Stimulated activated CD8-positive, alpha-beta memory T cell treated with anti-CD3 and anti-CD28 coated beads, Interleukin-4, amount 100 ng/mL, for 48 hours (primary cell): ENCODE data around the gene DOLK.
"Not testable (repeated sequence)": the region's sequence is repeated elsewhere in the genome, so short reads cannot be mapped to it uniquely, and the experiment has no call there.

Experiments used
- DNase-seq: peaks from one replicate; pipeline ENCODE4 v3.0.0-alpha.2; 2020

Gene DOLK

DNA sequence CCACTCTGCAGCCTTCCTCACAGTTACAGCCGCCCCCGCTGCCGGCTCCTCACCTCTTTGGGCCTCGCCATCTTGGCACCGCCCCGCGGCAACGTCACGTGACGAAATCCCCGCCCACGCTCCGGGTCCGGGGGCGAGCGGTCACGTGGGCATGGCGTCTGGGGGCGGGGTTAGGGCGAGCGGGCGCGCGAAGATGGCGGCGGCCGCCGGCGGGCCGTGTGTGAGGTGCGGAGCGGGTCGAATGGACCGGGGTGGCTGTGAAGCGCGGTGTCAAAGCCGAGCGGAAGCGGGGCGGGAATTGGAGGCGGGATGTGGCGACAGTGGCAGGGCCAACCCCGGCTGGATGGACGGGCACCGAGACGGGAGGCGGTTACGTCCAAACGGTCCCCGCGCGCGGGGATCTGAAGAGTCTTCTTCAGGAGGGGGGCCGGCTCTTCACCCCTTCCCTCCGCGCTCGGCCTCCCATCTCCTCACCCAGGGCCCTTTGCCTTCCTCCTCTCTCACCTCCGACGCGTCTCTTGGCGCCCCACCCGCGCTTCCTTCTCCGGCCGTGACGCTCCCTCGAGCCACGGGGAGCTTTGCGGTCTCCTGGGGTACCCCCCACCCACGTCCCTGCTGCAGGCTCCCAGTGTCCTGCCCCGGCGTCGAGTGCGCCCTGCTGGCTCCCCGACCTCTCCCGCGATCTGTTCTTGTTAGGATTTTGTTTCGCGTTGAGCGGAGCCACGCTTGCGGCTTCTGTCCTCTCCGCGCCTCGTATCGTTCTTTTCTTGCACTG, at the start of gene DOLK, which contains the start of gene NUP188:
Gene DOLK, minus strand, starts transcription at position 77 of the 775 bp plus-strand sequence. CDS start 300 bp downstream, outside the sequence.
Gene NUP188, plus strand, starts transcription at position 173 of the 775 bp plus-strand sequence. Its CDS starts 21 bp downstream, at position 194.
- DNase-seq = peak; percentile 100

DNA sequence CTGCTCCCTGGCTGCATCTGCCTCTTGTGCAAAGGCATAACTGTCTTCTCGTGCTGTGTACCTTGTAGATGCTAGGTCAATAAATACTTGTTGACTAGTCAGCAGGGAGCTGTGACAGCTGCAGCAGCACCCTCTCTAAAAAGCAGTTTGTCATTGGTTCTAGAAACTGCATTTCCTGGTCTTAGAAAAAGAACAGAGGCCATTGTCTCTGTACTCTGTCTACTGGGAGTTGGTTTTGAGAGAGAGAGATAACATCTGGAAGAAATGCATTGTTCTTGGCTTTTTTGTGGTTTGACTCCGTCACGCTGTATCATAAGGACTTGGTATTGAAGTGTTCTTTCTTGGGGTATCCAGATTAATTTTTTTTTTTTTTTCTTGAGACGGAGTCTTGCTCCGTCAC, 48.4 kb upstream of the DOLK start:
- DNase-seq = no peak

DNA sequence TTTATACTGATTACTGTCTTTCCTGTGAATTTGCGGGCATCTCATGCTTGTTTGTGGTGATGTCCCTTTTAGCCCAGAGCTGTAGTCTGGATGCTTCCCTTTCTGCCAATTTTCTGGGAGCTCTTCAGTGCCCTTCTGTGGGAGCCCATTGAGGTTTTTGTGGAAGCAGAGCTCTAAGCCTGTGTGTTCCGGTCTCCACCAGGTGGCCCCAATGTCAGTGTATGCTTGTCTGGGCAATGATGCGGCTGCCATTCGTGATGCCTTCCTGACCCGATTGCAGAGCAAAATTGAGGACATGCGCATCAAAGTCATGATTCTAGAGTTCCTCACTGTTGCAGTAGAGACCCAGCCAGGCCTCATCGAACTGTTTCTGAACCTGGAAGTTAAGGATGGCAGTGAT, 45.6 kb upstream of the DOLK start:
- DNase-seq = no peak

DNA sequence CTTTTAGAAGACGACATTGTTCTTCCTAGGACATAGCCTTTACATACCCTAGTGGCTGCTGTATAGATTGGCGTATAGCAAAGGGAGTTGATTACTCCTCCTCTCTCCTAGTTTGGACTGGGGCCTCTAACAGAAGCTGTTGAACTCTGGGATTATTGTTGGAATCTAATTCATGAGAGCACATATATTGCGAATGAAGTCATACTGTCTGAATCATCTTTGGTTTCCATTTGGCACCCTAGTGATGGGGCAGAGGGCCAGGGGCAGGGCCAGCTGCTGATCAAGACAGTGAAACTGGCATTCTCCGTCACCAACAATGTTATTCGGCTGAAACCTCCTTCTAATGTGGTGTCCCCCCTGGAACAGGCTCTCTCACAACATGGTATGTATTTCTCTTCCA, 40.4 kb upstream of the DOLK start:
- no peak for DNase-seq

DNA sequence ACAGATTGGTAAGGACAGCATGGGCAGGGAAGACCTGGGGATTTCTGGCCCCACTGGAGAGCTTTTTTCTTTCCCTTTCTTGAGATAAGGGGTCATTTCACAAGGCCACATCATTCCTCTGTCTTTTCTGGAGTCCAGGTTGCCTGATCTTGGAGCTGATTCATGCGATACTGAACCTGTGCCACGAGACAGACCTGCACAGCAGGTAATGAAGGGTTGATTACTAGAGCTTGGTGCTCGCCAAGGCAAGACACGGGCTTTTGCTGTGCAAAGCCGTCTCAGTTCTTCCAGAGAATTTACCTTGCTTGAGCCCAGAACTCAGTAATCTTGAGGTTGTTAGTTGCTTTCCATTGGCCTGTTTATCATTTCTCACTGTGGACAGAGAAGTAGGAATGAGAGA, 39.3 kb upstream of the DOLK start:
- no peak for DNase-seq

DNA sequence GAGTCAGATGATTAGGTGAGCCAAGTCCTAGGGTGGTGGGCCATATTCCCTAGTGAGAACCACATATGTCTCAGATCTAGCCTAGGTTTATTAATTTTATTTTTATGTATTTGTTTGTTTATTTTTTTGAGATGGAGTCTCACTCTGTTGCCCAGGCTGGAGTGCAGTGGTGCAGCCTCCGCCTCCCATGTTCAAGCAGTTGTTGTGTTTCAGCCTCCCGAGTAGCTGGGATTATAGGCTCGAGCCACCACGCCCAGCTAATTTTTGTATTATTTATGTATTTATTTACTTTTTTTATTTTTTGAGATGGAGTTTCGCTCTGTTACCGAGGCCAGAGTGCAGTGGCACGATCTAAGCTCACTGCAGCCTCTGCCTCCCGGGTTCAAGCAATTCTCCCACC, 36.1 kb upstream of the DOLK start:
- no peak for DNase-seq

DNA sequence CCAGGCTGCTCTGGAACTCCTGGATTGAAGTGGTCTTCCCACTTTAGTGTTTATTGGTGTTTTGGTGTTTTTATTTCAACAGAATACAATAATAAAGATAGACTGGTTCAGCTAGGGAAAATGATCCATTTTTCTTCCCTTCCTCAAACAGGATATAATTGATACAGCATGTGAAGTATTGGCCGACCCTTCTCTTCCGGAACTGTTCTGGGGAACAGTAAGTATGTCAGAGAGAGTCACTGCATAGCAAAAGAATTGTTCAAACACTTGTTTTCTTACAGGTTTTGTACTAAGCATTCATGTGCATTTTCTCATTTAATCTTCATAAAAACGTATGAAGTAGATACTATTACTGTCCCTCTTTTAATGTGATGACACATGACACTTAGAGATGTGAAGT, 31.7 kb upstream of the DOLK start:
- DNase-seq = no peak

DNA sequence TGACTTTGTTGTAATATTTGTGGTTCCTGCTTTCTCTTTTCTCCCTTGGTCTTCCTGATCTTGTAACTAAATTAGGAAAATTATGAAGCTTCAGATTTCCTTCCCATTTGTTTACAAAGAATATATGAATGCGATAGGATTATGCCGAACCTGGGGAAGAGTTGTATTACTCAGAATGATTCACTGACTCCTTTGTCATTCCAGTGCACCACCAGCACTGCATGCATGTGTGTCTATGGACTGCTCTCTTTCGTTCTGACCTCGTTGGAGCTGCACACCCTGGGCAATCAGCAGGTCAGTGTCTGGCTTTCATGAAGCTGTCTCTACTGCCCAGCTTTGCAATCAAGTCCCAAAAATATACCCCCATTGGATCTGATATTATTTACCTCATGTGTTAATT, 25.6 kb upstream of the DOLK start:
- DNase-seq = no peak

DNA sequence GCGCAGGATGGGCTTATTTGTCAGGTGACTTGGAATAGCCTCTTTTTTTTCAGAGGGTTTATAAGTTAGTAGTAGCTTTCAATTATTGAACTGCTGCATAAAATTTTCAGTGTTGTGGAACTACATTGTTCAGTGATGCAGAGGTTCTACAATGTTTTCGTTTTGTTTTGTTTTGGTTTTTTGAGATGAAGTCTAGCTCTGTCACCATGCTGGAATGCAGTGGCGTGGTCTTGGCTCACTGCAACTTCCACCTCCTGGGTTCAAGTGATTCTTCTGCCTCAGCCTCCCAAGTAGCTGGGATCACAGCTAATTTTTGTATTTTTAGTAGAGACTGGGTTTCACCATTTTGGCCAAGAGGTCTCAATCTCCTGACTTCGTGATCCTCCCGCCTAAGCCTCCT, 22.1 kb upstream of the DOLK start:
- no peak for DNase-seq

DNA sequence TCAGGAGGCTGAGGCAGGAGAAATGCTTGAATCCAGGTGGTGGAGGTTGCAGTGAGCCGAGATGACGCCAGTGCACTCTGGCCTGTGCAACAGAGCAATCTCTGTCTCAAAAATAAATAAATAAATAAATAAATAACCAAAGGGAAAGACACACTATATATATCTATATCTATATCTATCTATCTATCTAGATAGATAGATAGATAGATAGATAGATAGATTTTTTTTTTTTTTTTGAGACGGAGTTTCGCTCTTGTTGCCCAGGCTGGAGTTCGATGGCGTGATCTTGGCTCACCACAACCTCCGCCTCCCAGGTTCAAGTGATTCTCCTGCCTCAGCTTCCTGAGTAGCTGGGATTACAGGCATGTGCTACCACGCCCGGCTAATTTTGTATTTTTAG, 14.0 kb upstream of the DOLK start:
- DNase-seq = not testable (repeated sequence)

DNA sequence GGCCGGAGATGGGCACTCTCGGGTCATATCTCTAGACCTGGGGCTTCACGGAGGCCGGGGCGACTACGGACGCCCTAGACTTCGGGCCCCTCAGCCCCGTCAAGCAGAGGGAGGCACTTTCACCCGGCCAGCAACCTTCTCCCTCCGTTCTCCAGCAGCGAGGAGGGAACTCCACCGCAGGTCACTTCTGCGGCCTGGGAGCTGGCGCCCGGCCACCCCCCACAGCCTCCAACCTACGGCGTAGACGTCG, 201 bp downstream of the DOLK start:
- no peak for DNase-seq

DNA sequence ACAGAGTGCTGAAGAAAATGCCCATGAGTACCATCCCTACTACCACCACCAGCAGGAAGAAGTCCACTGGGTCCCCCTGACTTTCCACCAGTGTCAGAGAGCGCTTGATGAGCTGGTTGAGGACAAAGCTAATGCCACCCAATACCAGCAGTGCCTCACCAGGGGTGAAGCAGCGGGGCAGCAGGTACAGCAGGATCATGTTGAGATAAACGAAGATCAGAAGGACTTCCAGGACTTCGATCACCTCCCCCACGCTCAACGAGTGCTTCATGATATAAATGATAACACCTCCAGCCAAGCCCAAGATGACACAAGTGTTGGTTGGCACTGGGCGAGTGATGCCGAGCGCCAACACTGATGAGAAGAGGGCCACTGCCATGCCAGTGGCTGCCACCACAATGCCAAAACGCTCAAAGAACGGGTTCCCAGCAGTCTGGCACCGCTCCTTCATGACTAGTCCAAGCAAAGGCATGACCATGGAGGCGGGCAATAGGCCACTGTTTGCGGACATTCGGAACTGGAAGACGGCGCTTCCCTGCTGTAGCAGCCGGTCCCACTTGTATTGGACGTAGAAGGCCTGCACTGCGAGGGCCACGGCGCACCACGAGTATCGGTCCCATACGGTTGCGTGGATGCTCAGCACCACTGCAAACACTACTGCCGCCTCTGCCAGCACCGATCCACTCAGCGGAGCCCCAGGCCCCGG, 679 bp downstream of the DOLK start:
- no peak for DNase-seq

DNA sequence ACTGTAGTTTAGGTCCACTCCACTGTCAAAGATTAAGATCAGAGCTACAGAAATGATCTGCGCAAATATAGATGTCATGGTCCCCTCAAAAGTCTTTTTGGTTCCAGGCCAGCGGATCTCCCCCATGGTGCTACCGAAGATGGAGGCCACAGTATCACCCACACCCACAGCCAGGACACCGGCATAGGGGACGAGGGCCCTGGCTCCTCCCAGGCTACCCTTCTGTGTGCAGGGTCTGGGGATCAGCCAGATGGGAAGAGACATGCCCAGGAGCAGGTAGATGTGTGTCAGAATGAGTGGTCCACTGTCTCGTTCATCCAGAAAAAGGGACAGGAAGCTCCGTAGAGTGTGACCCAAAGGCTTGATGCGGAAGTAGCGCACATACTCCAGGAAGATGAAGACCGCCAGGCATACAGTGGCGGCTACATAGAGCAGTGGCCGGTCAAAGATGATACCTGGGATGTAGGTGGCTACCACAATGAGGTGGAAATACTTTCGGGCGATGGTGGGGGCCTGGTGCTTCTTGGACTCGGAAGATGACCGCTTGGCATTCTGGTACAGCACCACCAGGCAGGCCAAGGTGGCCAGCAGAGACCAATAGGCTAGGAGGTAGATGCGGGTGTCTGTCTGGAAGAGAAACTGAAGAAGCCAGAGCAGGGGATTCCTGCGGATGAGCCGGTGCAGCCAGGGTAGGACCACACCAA, 1.5 kb downstream of the DOLK start:
- DNase-seq = no peak

DNA sequence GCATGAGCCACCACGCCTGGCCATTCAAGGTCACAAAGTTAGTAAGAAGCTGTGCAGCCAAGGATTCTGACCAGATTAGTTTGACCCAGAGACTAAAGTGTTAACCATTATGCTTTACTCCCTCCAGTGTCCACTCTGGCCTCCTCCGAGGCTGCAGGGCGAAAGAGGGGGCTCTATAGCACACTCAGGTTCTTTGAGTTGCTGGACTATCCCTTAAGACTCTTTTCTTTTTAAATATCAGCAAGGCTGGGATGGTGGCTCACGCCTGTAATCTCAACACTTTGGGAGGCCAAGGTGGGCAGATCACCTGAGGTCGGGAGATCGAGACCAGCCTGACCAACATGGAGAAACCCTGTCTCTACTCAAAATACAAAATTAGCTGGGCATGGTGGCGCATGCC, 2.4 kb downstream of the DOLK start:
- not testable (repeated sequence) for DNase-seq

DNA sequence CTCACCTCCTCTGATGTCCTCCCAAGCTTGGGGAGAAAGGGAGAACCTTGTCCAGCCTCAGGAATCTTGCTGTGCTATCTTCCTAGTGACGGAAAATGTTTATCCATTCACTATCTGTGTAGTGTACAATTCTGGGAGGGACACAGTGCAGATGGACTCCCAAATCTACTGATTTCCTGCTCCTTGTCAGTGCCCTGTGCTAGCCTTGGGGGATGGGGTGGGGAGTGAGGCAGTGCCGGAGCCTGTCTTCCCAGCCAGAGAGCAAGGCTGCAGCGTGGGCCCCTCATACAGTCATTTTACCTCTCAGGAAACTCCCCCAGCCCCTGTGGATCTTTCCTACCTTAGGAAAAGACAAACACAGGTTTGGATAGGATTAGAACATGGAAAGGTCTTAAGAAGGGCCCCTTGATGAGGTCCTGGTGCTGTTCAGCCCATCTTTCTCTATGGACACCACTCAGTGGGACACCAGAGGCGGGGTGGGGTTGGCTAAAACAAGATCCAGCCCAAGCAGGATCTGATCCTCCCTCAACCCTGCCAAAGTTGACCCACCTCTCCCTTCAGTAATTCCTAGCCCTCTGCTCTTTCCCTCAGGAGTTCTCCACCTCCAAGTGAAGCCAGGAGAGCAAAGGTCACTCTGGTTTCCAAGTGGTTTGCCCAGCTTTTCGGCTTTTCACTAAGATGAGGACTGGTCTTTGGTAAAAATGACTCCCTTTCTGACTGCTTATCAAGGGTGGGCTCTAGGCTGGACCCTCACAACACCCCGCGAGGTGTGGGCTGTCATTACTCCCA, 3.4 kb downstream of the DOLK start:
- no peak for DNase-seq

DNA sequence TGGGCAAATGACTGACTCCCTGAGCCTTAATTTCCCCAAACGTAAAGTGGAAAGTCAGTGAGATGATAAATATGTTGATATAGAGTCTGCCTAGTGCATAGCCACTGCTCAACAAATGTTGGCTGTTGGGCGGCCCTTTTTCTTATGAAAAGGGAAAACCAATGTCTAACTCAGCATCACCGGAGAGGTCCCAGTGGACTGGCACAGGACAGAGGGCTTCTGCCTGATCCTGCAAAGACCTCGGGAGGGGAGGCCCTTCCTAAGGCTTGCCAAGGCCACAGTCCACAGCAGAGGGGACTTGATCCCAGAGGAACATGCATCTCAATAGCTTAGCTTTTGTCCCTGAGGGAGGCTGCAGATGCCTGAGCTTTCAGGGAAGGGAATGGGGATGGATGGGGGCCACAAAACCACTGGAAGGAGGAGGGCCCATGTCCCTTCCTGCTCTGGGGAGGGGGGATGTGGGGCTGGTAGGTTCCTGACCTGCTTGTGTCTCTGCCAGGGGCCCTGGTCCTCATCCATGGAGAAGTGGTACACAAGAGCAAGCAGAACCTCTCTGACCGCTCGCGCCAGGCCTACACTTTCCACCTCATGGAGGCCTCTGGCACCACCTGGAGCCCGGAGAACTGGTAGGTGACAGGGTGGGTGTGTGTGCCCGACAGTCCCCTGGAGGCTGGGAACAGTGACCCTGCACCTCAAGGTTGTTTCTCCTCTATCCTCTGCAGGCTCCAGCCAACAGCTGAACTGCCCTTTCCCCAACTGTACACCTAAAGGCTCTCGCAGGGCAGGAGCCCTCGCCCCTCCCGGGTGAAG, 6.3 kb downstream of the DOLK start:
- DNase-seq = no peak

DNA sequence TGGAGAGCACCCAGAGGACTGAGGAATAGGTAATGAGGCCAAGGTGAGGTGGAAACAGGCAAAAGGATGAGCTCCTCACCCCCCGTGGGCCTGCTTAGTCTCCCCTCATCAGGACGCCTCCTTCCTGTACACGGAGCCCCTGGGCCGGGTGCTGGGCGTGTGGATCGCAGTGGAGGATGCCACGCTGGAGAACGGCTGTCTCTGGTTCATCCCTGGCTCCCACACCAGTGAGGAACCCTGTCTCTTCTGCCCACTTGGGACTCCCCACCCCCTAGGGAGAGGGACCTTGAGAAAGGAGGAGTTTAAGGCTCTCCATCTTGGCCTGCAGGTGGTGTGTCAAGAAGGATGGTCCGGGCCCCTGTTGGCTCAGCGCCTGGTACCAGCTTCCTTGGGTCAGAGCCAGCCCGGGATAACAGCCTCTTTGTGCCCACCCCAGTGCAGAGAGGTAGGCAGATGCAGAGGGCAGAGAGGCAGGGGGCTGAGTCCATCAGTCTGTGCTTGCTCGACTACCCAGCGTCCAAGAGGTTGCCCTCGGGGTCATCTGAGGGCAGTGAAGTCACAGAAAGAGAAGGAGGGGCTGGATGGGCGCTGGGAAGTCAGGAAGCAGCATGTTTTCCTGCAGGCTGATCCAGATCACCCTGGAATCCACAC, 7.0 kb downstream of the DOLK start:
- DNase-seq = no peak

DNA sequence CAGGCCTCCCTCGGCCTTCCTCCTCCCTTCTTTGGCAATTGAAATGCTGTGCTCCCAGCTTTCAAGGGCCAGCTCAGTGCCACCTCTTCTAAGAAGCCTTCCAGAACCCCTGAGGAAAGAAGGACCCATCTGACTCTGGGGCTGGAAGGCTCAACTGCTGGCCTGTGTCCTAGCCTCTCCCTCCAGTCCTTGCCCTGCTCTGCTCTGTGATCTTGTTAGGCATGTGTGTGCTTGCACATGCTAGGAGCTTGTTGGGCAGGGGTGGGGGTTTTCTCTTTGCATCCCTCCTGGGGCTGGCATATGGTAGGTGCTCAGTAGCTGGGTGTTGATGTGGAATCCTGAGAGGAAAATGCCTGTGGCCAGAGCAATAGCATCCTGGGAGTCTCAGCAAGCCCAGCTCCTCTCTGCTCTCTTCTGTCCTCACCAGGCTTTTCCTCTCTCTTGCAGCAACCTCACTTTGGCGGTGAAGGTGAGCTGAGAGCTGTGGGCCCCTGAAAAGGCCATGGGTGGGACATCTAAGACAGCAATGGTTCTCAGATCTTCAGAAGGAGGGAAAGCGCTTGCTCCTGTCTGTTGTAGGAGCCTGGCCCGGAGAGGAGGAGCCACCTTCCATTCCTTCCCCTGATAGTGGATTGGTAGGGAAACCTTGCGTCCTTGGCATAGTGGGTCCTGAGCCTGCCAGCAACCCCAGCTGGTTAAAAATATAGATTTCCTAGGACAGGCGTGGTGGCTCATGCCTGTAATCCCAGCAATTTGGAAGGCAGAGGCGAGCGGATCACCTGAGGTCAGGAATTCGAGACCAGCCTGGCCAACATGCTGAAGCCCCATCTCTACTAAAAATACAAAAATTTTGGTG, 9.9 kb downstream of the DOLK start:
- DNase-seq = no peak

DNA sequence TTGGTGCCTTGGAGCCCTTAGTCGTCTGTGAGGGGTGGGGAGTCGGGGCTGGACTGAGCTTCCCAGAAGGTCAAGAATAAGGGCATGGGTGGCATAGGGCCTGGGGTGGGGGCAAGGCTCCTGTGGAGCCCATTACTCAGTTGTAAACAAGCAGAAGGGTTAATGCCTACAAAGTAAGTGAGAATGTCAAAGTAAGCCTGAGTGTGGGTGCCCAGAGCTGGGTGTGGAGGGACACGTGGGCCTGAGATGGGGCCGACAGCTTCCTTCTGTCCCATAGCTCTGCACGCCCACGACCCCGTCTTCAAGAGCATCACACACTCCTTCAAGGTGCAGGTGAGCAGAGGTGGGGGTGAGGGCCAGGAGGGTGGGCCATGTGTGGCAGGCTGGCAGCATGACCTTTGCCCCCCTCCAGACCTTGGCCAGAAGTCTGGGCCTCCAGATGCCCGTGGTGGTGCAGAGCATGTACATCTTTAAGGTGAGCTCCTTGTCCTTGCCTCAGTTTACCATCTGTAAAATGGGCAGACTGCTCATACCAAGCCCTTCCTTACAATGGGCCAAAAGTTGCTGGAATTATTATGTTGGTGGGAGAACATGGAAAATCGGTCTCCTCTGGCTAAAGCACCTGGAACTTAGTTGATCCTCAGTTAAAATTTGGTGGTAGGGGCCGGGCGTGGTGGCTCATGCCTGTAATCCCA, 11.1 kb downstream of the DOLK start:
- no peak for DNase-seq

DNA sequence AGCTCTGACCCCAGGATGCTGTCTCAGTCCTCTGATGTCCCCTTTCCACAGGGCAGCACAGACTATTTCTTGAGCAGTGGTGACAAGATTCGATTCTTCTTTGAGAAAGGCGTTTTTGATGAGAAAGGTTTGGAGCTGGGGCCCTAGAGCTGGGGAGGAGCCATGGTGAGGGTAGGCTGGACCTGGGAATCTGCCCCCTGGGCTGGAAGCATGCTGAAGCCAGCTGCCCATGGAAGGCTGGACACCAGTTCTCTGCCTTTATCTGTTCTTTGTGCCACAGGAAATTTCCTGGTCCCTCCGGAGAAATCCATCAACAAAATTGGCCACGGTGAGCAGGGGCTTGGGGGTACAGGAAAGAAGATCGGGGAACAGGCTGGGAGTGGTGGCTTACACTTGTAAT, 13.7 kb downstream of the DOLK start:
- no peak for DNase-seq
